NB4 (cell line): ENCODE results near the gene ROBO1.

Experiments used
- POLR2A ChIP-seq: IDR thresholded peaks from 2 replicates; pipeline ENCODE4 v1.6.1; 2011; ENCODE audit warnings: mild to moderate bottlenecking; ENCODE audit not compliant: insufficient read length; ENCODE audit errors: extremely low read depth
- TF ChIP-seq, protein P1 (sequence below): IDR thresholded peaks from one replicate; pipeline ENCODE4 v1.5.1; 2012; ENCODE audit warnings: low read depth, low read length
- TF ChIP-seq, protein P2 (sequence below): IDR thresholded peaks from 2 replicates; pipeline ENCODE4 v1.6.1; 2011; ENCODE audit warnings: low read depth, low read length

DNA sequence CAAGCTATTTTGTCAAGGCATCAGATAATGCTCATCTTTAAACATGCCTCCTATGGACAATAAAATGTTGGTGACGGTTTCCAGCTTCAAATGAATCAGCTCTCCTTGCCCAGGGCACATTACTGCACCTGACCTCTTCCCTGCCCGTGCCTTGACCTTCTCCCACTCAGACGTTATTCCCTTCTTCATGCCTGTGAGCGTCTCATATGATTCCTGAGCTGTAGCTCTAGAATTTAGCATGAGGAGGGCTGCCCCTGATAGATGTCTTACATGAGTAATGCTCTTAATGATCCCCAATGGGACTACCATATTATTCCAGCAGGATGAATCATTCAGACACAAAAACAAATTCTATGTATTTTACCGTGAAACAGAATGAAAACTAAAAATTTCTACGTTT is 762.7 kb downstream of the ROBO1 start:
- TF ChIP-seq, protein P1, sequence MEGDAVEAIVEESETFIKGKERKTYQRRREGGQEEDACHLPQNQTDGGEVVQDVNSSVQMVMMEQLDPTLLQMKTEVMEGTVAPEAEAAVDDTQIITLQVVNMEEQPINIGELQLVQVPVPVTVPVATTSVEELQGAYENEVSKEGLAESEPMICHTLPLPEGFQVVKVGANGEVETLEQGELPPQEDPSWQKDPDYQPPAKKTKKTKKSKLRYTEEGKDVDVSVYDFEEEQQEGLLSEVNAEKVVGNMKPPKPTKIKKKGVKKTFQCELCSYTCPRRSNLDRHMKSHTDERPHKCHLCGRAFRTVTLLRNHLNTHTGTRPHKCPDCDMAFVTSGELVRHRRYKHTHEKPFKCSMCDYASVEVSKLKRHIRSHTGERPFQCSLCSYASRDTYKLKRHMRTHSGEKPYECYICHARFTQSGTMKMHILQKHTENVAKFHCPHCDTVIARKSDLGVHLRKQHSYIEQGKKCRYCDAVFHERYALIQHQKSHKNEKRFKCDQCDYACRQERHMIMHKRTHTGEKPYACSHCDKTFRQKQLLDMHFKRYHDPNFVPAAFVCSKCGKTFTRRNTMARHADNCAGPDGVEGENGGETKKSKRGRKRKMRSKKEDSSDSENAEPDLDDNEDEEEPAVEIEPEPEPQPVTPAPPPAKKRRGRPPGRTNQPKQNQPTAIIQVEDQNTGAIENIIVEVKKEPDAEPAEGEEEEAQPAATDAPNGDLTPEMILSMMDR: no peak
- TF ChIP-seq POLR2A: no peak
- TF ChIP-seq, protein P2, sequence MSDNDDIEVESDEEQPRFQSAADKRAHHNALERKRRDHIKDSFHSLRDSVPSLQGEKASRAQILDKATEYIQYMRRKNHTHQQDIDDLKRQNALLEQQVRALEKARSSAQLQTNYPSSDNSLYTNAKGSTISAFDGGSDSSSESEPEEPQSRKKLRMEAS: no peak
